Fibroblast of villous mesenchyme (primary cell): ENCODE measurements around the gene TM9SF4. TPM values are rescaled to one million over a fixed set of nuclear protein-coding genes. Genes with fewer than 3 reads are reported as not detected.

Experiments used
- DNase-seq: peaks from one replicate; pipeline ENCODE4 v3.0.0-alpha.2; 2010; ENCODE audit warnings: low read depth
- H3K4me3 ChIP-seq: 2 replicates; pipeline ENCODE4 v1.5.1; 2011; ENCODE audit warnings: low read depth, mild to moderate bottlenecking, low read length
- CTCF ChIP-seq: IDR thresholded peaks from 2 replicates; pipeline ENCODE4 v1.5.1; 2012; ENCODE audit warnings: low read depth, mild to moderate bottlenecking, low read length; ENCODE audit not compliant: insufficient read depth
- total RNA-seq: library from RNA; depleted of rRNA; stranded (reverse); fragments of >200 nt; gene quantifications from 2 replicates; pipeline ENCODE4 v1.2.3, GENCODE V29; 2012

The TM9SF4 gene
- total RNA-seq, 1 donor: 58.7 TPM

GRCh38 chr20:32216179-32217142, 106.9 kb downstream of the TM9SF4 start:
- H3K4me3 ChIP-seq: no peak overlapping the region

More at GRCh38 chr20:32216179-32217142, 106.9 kb downstream of the TM9SF4 start:
- TF ChIP-seq CTCF: no peak
- DNase-seq: no peak

Other genes with a start within 250 kb of the TM9SF4 start
- 0.32 TPM in 1 of 2 replicates, not detected in the other for gene DUSP15, start 239.2 kb upstream of the TM9SF4 start, total RNA-seq
- not detected in 2 replicates for gene TTLL9, start 239.1 kb upstream of the TM9SF4 start, total RNA-seq
- 2.6 and 3.5 TPM in 2 replicates for gene PDRG1, start 157.7 kb upstream of the TM9SF4 start, total RNA-seq
- not detected in 2 replicates for gene XKR7, start 141.6 kb upstream of the TM9SF4 start, total RNA-seq
- gene CCM2L, start 99.3 kb upstream of the TM9SF4 start, total RNA-seq: under 0.01 TPM in 1 of 2 replicates, not detected in the other
- not detected in 2 replicates for gene HCK, start 57.5 kb upstream of the TM9SF4 start, total RNA-seq
- 3.9 and 4.3 TPM in 2 replicates for gene PLAGL2, start 98.0 kb downstream of the TM9SF4 start, total RNA-seq
- gene POFUT1, start 98.2 kb downstream of the TM9SF4 start, total RNA-seq: 43.2 and 50.1 TPM in 2 replicates
- 24.2 TPM in 2 replicates for gene KIF3B, start 167.9 kb downstream of the TM9SF4 start, total RNA-seq
- 48.0 and 61.7 TPM in 2 replicates for gene ASXL1, start 248.6 kb downstream of the TM9SF4 start, total RNA-seq